HG02970 (cell line): ENCODE results near the gene NDUFV3.
"Not testable (repeated sequence)": the region's sequence is repeated elsewhere in the genome, so short reads cannot be mapped to it uniquely, and the experiment has no call there.

Experiments
- ATAC-seq: cut with Tn5 transposase; IDR thresholded peaks from one replicate; pipeline ENCODE4 v1.9.1; 2021; ENCODE audit warnings: mild to moderate bottlenecking, moderate library complexity, moderate number of reproducible peaks; ENCODE audit not compliant: unreplicated experiment, low FRiP score

NDUFV3 gene

DNA sequence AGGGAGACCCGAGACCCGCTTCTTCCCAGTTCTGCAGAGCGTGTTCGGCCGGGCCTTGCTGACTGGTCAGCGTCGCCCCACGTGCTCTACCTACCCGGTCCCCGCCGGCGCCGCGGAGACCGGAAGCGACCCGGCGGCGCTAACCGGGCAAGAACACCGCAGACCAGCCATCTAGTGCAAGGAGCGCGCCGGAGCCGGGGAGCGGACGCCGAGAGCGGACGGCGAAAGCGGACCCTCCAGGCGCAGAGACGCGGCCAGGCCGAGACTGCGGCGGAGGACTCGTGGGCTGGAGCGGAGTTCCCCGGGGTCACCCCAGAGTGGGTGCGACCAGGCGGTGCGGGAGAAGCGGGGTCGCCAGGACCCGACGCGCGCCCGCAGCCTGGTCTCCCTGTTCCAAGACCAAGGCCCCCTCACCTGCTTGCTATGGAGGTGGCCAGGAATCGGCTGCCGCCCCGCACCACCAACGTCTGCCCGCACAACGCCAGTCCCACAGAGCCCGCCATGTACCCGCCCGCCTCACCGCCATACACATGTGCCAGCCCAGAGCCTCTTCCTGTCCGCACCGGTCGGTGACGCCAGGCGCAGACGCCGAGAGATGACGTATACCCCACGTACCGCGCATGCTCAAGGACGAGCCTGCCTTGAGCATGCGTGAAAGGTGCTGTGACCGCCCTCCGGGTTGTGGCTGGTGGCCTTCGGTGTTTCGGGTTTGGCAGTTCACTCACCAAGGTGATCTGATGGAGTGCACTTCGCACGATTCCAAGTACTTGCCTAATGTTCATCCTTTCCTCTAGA lies 13.9 kb upstream of the NDUFV3 start, which contains the start of gene WDR4:
TSS of gene WDR4 (minus strand) at position 547 of the 795 bp plus-strand sequence. CDS start at position 503, 44 bp downstream.
- ATAC-seq = peak; percentile 83

DNA sequence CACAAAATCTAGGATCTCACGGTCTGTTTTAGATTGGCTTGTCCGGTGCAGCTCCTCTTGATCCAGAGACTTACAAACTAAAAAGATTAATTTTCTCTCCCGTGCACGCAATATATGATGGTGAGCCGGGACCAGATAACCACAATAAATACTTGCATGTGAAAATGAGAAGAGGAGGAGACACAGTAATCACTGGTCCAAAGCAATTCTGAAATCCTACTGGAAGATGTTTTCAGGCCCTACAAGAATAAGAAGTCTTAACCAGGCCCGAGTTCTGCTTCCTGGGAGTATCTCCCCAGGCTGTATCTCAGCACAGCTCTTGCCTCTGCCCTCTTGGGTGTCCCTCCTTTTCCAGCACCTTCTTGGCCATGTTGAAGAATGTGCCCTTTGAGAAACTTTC lies 12.8 kb upstream of the NDUFV3 start:
- ATAC-seq = no peak

DNA sequence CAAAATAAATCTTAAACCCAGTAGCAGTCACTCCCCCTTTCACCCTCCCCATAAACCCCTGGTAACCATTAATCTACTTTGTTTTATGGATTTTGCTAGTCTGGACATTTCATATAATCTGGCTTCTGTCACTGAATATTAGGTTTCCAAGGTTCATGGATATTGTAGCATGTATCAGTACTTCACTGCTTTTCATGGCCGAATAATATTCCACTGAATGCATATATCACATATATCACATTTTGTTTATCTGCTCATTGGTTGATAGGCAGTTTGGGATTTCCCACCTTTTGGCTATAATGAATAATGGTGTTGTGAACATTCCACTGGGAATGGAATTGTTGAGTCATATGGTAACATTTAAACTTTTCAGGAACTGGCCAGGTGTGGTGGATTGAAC lies 9.2 kb upstream of the NDUFV3 start:
- no peak for ATAC-seq

DNA sequence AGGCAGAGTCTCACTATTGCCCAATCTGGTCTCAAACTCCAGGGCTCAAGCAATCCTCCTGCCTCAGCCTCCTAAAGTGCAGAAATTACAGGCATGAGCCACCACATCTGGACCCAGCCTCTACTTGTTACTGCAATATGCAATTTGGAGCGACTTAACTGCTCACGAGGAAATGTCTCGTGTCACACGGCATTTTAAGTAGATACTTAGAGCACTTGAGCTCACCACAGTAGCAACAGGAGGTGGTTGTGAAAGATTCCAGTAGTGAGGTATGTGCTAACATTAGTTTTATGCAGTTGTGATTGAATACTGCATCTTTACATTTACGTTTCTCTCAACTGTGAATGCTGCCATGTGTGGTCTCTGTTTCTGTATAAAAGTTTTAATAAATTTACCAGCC lies 5.8 kb upstream of the NDUFV3 start:
- no peak for ATAC-seq

DNA sequence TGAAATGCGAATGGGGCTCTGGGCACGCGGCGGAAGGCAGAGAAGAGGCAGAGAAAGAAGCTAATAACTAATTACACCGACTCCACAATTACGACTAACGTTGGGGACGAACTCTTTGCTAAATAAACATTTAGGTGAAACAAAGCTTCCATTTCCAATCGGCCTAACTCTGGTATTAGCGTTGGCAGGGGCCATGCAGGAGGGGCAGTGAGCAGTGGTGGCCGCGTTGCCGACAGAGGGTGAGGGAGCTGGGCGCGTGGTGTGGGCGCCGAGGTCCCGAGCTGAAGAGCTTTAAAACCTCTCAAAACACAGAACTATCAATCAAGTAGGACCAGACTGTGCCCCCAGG lies 553 bp upstream of the NDUFV3 start:
- ATAC-seq = no peak

DNA sequence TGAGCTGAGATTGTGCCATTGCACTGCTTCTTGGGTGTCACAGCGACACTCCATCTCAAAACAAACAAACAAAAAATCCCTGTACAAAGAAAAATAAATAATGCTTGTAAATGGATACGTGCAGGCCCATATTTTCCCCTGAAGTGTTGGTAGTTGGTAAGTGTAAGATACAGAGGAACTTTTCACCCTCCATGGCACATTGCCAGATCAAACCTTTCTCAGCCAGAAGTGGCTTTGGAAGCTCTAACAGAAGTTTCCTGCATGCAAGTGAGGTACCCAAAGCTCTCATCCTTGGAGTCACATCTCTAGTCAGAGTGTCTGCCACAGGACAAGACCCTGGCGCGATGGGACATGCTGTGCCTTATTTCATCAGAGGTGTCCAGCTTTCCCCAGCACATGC lies 7.3 kb downstream of the NDUFV3 start:
- ATAC-seq = no peak

DNA sequence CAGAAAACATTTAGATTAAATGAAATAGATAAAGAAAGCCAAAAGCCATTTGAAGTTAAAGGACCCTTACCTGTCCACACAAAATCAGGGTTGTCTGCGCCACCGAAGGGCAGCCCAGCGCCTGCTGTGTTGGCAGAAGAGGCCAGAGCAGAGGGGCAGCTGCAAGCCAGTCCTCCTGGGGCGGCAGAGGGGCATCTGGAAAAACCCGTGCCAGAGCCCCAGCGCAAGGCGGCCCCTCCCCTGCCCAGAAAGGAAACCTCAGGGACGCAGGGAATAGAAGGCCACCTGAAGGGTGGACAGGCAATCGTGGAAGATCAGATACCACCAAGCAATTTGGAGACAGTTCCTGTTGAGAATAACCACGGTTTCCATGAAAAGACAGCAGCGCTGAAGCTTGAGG lies 10.7 kb downstream of the NDUFV3 start:
- no peak for ATAC-seq

DNA sequence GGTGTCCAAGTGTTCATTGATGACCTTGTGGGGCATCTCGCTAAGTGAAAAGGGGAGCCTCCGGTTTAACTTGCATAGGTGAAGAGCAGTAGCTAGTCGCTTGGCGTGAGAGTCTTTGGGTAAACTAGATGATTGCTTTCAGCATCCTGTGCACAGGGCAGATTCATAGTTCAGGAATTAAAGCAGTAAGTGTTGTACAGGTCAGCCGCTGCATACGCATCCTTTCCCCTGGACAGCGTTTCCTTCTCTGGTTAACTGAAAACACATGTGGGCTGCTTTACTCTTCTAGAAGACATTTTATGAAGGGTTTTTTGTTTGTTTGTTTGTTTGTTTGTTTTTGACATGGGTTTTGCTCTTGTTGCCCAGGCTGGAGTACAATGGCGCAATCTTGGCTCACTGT lies 12.1 kb downstream of the NDUFV3 start:
- no peak for ATAC-seq

DNA sequence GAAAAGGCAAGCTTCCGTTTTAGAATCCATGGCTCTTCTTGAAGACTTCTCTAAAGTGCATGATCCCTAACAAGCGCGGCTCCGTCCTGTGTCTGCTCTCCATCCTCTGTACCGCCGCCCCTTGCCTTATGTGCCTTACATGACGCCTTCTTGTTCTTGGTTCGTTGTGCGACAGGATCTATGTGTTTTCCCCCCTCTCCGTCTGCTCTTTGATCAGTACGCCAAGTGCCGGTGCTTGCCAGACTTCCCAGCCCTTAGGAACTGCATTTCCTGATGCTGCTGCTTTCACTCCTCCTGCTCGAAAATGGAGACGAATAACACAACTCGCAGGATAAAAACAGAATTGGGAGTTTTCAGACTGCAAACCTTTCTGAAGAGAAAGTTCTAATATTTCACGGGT lies 13.1 kb downstream of the NDUFV3 start:
- ATAC-seq = no peak

DNA sequence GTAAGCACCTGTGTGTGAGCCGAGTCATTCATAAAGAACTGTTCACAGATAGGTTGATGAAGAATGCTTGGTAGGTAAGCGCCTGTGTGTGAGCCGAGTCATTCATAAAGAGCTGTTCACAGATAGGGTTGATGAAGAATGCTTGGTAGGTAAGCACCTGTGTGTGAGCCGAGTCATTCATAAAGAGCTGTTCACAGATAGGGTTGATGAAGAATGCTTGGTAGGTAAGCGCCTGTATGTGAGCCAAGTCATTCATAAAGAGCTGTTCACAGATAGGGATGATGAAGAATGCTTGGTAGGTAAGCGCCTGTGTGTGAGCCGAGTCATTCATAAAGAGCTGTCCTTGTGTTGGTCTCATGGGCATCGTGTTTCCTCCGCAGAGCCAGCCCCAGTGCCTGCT lies 15.4 kb downstream of the NDUFV3 start:
- not testable (repeated sequence) for ATAC-seq

DNA sequence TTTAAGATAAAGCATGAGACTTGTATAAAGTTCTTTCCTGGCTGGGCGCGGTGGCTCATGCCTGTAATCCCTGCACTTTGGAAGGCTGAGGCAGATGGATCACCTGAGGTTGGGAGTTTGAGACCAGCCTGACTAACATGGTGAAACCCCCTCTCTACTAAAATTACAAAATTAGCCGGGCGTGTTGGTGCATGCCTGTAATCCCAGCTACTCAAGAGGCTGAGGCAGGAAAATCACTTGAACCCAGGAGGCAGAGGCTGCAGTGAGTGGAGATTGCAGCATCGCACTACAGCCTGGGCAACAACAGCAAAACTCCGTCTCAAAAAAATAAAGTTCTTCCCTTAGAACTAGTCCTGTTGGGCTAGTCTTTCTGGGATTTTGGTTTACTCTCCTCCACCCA lies 18.8 kb downstream of the NDUFV3 start:
- not testable (repeated sequence) for ATAC-seq

DNA sequence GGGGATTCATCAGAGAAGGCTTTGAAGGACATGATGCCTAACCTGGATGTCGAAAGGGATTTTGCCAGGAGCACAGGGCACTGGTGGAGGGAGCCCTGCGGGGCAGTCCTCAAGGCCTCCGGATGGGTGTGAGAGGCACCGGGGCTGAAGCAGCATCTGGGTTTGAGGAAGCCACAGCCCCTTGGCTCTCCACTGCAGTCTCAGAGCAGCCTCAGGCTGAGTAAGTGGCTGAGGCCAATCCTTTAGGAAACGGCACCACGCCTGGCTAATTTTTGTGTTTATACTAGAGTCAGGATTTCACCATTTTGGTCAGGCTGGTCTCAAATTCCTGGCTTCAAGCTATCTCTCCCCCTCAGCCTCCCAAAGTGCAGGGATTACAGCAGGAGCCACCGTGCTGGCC lies 20.4 kb downstream of the NDUFV3 start:
- no peak for ATAC-seq

DNA sequence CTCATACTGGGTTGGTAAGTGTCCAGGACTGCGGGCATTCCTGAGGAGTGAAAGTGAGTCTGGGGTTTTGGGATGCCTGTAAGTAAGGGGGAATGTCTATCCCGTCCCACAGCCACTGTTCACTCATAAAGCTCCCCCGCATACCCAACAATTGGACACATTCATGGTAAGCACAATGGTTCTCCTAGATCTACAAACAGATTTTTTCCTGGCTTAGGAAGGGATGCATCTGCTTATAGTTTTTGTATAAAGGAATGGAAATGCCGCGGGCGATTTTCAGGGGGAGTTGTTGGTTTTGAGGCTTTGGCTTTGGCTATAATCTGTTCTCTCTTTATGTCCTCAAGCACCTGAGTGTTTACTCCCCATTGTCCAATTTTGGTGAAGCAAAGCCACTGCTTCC lies 25.2 kb downstream of the NDUFV3 start:
- no peak for ATAC-seq

DNA sequence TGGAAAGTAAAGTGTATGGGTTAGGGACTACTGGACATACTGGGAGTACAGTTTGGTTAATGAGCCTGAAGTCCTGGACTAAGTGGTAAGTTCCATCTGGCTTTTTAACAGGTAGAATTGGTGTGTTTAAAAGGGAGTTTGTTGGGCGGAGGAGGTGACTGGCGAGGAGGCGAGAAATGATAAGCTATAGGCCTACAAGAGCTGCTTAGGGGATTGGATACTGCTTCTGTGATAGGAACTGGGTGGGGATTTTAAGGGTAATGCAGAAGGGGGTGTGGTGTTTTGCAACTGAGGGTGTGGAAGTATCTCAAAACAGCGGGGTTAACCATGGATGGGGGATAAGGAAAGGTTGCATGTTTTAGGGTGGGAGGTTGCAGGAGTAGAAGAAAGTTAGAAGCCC lies 28.8 kb downstream of the NDUFV3 start:
- no peak for ATAC-seq

DNA sequence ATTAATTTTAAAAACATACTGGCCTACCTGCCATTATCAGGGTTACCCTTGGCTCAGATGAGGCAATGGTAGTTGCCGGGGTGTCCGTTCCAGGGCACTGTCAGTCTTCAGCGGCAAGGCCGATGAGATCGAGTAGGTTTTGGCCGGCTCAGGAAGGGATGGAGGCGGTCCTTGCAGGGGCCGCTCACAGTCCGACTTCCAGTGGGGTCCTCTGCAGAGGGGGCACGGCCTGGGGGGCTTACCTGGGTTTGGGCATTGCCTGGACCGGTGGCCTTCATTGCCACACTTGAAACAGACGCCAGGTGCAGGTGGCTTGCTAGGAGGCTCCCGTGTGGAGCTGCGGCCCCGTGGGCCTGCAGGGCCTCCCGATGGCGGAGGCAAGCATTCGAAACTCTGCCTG lies 29.8 kb downstream of the NDUFV3 start:
- ATAC-seq = no peak

DNA sequence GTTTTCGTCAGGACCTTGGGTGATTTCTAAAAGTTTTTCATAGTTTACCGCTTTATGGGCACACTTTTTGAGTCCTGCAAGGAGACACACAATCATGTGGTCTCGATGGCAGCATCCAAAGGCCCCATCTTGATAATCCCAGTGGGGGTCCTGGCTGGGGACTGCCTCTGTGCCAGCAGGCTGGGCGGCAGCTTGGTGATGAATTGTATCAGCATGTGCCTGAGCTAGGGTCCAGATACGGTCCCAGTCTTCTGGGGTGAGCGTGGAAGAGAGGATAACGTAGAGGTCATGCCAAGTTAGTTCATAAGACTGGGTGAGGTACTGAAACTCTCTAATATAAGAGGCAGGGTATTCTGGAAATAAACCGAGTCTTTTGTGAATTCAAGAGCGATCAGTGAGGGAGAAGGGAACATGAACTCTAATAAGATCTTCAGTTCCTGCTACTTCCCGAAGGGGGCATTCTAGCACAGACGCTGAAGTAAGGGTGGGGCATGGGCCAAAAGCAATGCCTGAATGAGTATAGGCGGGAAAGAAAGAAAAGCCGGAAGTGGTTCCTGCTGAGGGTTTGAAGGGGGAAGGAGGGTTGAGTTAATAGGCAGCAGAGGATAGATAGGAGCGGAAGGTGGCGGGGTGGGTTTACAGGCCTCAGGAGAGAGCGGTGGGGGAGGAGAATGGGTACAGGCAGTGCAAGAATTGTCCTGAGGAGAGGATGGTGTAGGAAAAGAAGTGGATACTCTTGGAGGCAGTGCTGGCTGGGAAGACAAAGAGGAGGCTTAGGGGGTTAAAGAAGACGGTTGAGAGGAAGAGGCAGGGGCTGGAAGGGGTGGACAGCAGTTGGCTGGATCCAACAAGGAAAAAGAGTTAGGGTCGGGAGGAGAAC lies 30.7 kb downstream of the NDUFV3 start:
- no peak for ATAC-seq

DNA sequence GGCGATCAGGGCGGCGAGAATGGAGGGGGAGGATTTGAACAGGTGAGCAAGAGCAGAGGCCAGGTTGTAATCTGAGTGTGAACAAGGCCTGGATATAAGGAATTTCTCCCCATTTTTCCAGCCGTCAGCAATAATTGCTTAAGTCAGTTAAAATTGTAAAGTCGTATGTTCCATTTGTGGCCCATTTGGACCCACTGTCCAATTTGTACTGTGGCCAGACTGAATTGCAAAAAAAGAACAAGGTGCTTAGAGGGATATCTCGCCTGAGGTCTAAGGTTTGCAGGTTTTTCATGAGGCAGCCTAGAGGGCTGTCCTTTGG lies 31.3 kb downstream of the NDUFV3 start:
- ATAC-seq = no peak

DNA sequence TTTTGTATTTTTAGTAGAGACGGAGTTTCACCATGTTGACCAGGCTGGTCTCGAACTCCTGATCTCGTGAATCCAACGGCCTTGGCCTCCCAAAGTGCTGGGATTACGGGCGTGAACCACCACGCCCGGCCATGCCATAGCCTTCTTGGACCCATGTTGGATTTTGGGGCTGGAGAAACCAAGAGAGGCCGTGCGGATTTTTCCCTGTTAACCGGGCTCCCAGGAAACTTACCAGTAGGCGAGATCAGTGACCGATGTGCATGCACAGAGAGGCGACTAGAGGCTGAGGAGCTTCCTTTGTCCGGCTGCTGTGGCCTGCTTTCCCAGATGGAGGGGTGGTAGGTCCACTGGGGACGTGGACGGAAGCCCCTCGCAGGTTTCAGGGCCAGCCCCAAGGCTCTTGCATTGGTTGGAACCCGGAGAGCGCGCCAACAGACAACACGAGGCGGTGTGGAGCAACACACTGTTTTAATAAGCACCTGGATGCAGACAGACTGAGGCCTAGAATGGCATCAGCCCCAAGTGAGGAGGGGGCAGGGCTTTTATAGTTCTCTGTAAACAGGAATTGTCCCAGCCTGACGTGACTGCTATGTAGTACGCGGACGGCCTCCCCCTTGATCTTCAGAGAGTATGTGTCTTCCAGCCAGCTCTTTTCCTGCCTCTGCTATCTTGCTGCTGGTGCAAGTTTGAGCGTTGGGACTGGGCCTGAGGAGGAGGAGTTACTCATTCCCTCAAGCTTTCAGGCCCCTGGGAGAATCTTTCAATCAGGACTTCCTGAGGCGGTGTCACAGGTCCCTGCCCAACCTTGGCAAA lies 32.2 kb downstream of the NDUFV3 start, which contains the start of gene ERVH48-1:
TSS of gene ERVH48-1 (minus strand) at position 517 of the 813 bp plus-strand sequence. CDS start 6,624 bp downstream, outside the sequence.
- ATAC-seq = no peak

DNA sequence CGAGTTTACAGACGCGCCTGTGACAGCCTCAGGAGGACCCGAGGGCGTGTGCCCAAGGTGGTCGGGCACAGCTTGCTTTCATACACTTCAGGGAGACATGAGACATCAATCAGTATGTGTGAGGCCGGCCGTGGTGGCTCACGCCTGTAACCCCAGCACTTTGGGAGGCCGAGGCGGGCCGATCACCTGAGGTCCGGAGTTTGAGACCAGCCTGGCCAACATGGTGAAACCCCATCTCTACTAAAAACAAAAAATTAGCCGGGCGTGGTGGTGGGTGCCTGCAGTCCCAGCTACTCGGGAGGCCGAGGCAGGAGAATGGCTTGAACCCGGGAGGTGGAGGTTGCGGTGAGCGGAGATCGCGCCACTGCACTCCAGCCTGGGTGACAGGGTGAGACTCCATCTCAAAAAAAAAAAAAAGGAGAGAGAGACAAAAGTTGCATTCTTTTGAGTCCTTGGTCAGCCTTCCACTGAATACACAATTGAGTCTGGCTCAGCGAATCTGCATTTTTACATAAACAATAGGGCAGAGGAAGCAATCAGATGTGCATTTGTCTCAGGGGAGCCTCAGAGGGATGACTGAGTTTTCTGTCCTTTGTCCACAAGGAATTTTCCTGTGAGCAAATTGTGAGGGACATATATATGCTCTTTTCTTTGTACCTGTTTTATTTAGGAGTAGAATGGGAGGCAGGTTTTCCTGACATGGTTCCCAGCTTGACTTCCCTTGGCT lies 34.5 kb downstream of the NDUFV3 start:
- ATAC-seq = not testable (repeated sequence)

DNA sequence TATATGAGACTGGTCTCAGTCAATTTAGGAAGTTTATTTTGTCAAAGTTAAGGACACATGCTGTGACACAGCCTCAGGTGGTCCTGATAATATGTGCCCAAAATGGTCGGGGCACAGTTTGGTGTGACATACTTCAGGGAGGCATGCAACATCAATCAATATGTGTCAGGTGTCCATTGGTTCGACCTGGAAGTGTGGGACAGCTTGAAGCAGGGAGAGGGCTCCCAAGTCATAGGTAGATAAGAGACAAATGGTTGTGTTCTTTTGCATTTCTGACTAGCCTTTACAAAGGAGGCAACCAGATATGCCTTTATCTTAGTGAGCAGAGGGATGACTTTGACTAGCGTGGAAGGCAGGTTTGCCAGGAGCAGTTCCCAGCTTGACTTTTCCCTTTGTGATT lies 36.9 kb downstream of the NDUFV3 start:
- ATAC-seq = no peak
